Aorta (tissue), 5 donors: Measurements from ENCODE around the gene CCDC117. TPM values are rescaled to one million over a fixed set of nuclear protein-coding genes. Genes with fewer than 3 reads are reported as not detected.

Experiments used
- ATAC-seq: fragments of 200-7000 bp; cut with Tn5 transposase; one replicate; pipeline ENCODE4 v1.9.1; 2022; ENCODE audit warnings: moderate library complexity; ENCODE audit not compliant: low FRiP score
- DNase-seq, 2 donors: peaks; one replicate each; pipeline ENCODE4 v3.0.0-alpha.2; 2020
- H3K27ac ChIP-seq, 2 donors: one replicate each; pipeline ENCODE4 v1.5.1; 2013; ENCODE audit warnings: low read length in 2 of 2, mild to moderate bottlenecking in 2 of 2, moderate library complexity in 2 of 2, control low read depth in 1 of 2, inconsistent platforms in 1 of 2, low read depth in 1 of 2
- H3K27me3 ChIP-seq, 2 donors: one replicate each; pipeline ENCODE4 v1.6.1; 2013; ENCODE audit warnings: control low read depth in 1 of 2, low read length in 1 of 2, mild to moderate bottlenecking in 1 of 2, moderate library complexity in 1 of 2; ENCODE audit not compliant: insufficient read depth in 2 of 2, control insufficient read depth in 1 of 2
- H3K36me3 ChIP-seq, 2 donors: one replicate each; pipeline ENCODE4 v1.6.1; 2013; ENCODE audit warnings: control low read depth in 1 of 2, low read length in 1 of 2, mild to moderate bottlenecking in 1 of 2; ENCODE audit not compliant: insufficient read depth in 2 of 2, control insufficient read depth in 1 of 2
- H3K4me1 ChIP-seq, 2 donors: one replicate each; pipeline ENCODE4 v1.6.1; 2013; ENCODE audit warnings: low read length in 2 of 2, control low read depth in 1 of 2, mild to moderate bottlenecking in 1 of 2, moderate library complexity in 1 of 2; ENCODE audit not compliant: insufficient read depth in 2 of 2, control insufficient read depth in 1 of 2
- H3K4me3 ChIP-seq, 2 donors: one replicate each; pipeline ENCODE4 v1.5.1; 2013; ENCODE audit warnings: low read length in 2 of 2, control low read depth in 1 of 2, mild to moderate bottlenecking in 1 of 2
- H3K9me3 ChIP-seq: one replicate; pipeline ENCODE4 v1.6.1; 2013; ENCODE audit warnings: mild to moderate bottlenecking, low read length; ENCODE audit not compliant: control insufficient read depth
- WGBS, 2 donors: extraction: QIAGEN DNeasy Blood & Tissue Kit; methylation state at CpG; one replicate each; pipeline ENCODE4 v1.1.7; 2013; 5-methylcytosine and 5-hydroxymethylcytosine counted together
- intact Hi-C, 2 donors: fragments of 100-400 bp; cut with DNase I; formaldehyde crosslinking; loops; one replicate each; pipeline versions ENCODE4 v1.14.2 to v1.15.0; 2022
- polyA plus RNA-seq, 2 donors: library from polyadenylated mRNA; stranded (reverse); fragments of 200-250 nt; gene quantifications; one replicate each; pipeline ENCODE4 v1.2.3, GENCODE V29; 2013
- total RNA-seq, 2 donors: library from RNA; stranded (reverse); fragmentation: NEBNext Ultra II Directional; extraction: Animal tissue kit (Norgen Biotek cat#: 25700); gene quantifications; one replicate each; pipeline ENCODE4 v1.2.1, GENCODE V29; 2021
- donor health status: healthy with polysubstance abuse.
- donor health status: Bipolar disorder and iron deficiency.
- donor health status: DM: no; HTN: no; CAD: no.
- donor health status: DM: no; HTN: no; CAD: no.
- donor health status: DM: yes; HTN: yes; CAD: no.

CCDC117 gene
- total and polyA plus RNA-seq, 4 donors: 6.7 to 26.9 (median 15.0) TPM

- Histone ChIP-seq H3K36me3 (peaks cover 8 to 9% of the 10 kb centered on the region in 2 donors), H3K4me1 (no peaks in the 10 kb centered on the region)
Measured at GRCh38 chr22:28780296-28780695, 7.8 kb downstream of the CCDC117 start.

GRCh38 chr22:28783786-28784671 lies 11.5 kb downstream of the CCDC117 start:
- ATAC-seq: no peak
- H3K27ac ChIP-seq: no peak overlapping the region
- H3K4me1 ChIP-seq: no peaks in the 10 kb centered on the region
- peaks cover 8 to 16% of the 10 kb centered on the region in 2 donors for H3K36me3 ChIP-seq
- 70 to 80% methylated on average over 4 of the region's 4 CpGs for WGBS, 2 donors
- no peaks in the 10 kb centered on the region for H3K27me3 ChIP-seq
- no peaks in the 10 kb centered on the region for H3K9me3 ChIP-seq
- no peak for DNase-seq
- intact Hi-C loops: no loop called here
- H3K4me3 ChIP-seq: no peak overlapping the region

More at GRCh38 chr22:28780296-28780695, 7.8 kb downstream of the CCDC117 start:
- intact Hi-C loops: no loop called here
- Histone ChIP-seq H3K9me3 (no peaks in the 10 kb centered on the region), H3K4me3 (no peak overlapping the region), H3K27ac (no peak overlapping the region), H3K27me3 (no peaks in the 10 kb centered on the region)
- ATAC-seq (no peak), DNase-seq (no peak)
- 86 to 93% methylated on average over 1 of the region's 1 CpG for WGBS, 2 donors

GRCh38 chr22:28788601-28789000 lies 16.1 kb downstream of the CCDC117 start:
- Histone ChIP-seq H3K27ac (no peak overlapping the region), H3K9me3 (no peaks in the 10 kb centered on the region), H3K4me1 (no peaks in the 10 kb centered on the region), H3K27me3 (no peaks in the 10 kb centered on the region), H3K4me3 (no peak overlapping the region), H3K36me3 (peaks cover 8 to 13% of the 10 kb centered on the region in 2 donors)
- 38 to 42% methylated on average over 3 of the region's 3 CpGs for WGBS, 2 donors
- ATAC-seq (no peak), DNase-seq (no peak)
- intact Hi-C loops: no loop called here

GRCh38 chr22:28791124-28791523 lies 18.6 kb downstream of the CCDC117 start:
- H3K9me3 ChIP-seq: no peaks in the 10 kb centered on the region
- H3K4me3 ChIP-seq: no peak overlapping the region
- H3K27me3 ChIP-seq: no peaks in the 10 kb centered on the region
- intact Hi-C loops: no loop called here
- H3K36me3 ChIP-seq: peaks cover 5 to 8% of the 10 kb centered on the region in 2 donors
- WGBS, 2 donors: 91 to 93% methylated on average over 5 of the region's 5 CpGs
- ATAC-seq: no peak
- DNase-seq: no peak
- H3K27ac ChIP-seq: no peak overlapping the region
- no peaks in the 10 kb centered on the region for H3K4me1 ChIP-seq

- Histone ChIP-seq H3K27ac (no peak overlapping the region), H3K36me3 (peaks cover 5 to 11% of the 10 kb centered on the region in 2 donors), H3K9me3 (no peaks in the 10 kb centered on the region), H3K4me3 (no peak overlapping the region), H3K27me3 (no peaks in the 10 kb centered on the region), H3K4me1 (no peaks in the 10 kb centered on the region)
- DNase-seq: no peak
- no peak for ATAC-seq
- 42 to 54% methylated on average over 3 of the region's 3 CpGs for WGBS, 2 donors
- intact Hi-C loops: no loop called here
Measured at GRCh38 chr22:28791841-28792490, 19.5 kb downstream of the CCDC117 start.

- ATAC-seq (no peak), DNase-seq (no peak)
- Histone ChIP-seq H3K4me1 (no peaks in the 10 kb centered on the region), H3K36me3 (peaks cover 5 to 11% of the 10 kb centered on the region in 2 donors), H3K27me3 (no peaks in the 10 kb centered on the region), H3K9me3 (no peaks in the 10 kb centered on the region), H3K27ac (no peak overlapping the region), H3K4me3 (no peak overlapping the region)
- intact Hi-C loops: no loop called here
- WGBS, 2 donors: 87 to 88% methylated on average over 15 of the region's 15 CpGs
Measured at GRCh38 chr22:28792491-28793383, 20.2 kb downstream of the CCDC117 start.

GRCh38 chr22:28793976-28794584 lies 21.6 kb downstream of the CCDC117 start:
- no peaks in the 10 kb centered on the region for H3K9me3 ChIP-seq
- no peaks in the 10 kb centered on the region for H3K27me3 ChIP-seq
- intact Hi-C loops: no loop called here
- H3K4me3 ChIP-seq: no peak overlapping the region
- no peak for ATAC-seq
- no peak for DNase-seq
- no peak overlapping the region for H3K27ac ChIP-seq
- peaks cover 5 to 9% of the 10 kb centered on the region in 2 donors for H3K36me3 ChIP-seq
- 57 to 61% methylated on average over 4 of the region's 4 CpGs for WGBS, 2 donors
- no peaks in the 10 kb centered on the region for H3K4me1 ChIP-seq

- 65 to 68% methylated on average over 6 of the region's 6 CpGs for WGBS, 2 donors
- no peak overlapping the region for H3K27ac ChIP-seq
- no peak for DNase-seq
- H3K9me3 ChIP-seq: no peaks in the 10 kb centered on the region
- no peak overlapping the region for H3K4me3 ChIP-seq
- H3K36me3 ChIP-seq: peaks cover 5 to 9% of the 10 kb centered on the region in 2 donors
- no peaks in the 10 kb centered on the region for H3K4me1 ChIP-seq
- no peaks in the 10 kb centered on the region for H3K27me3 ChIP-seq
- ATAC-seq: no peak
- intact Hi-C loops: no loop called here
Measured at GRCh38 chr22:28795071-28795693, 22.7 kb downstream of the CCDC117 start.
